Activated naive CD4-positive, alpha-beta T cell treated with anti-CD3 and anti-CD28 coated beads, Interleukin-2, amount 50 U/mL, for 24 hours (primary cell): ENCODE results near the gene NTN3.

Source experiments
- H3K27ac Mint-ChIP-seq: one replicate; pipeline ENCODE4 v1.8.0; 2021; ENCODE audit warnings: mild to moderate bottlenecking, mixed read lengths
- H3K27me3 Mint-ChIP-seq: one replicate; pipeline ENCODE4 v1.8.0; 2021; ENCODE audit warnings: mixed read lengths
- H3K36me3 Mint-ChIP-seq: one replicate; pipeline ENCODE4 v1.8.0; 2021; ENCODE audit warnings: mixed read lengths
- H3K4me1 Mint-ChIP-seq: one replicate; pipeline ENCODE4 v1.8.0; 2021; ENCODE audit warnings: mixed read lengths
- H3K4me3 Mint-ChIP-seq: one replicate; pipeline ENCODE4 v1.8.0; 2021; ENCODE audit warnings: mild to moderate bottlenecking, mixed read lengths
- H3K9me3 Mint-ChIP-seq: one replicate; pipeline ENCODE4 v1.8.0; 2021; ENCODE audit warnings: mixed read lengths

Gene NTN3

DNA sequence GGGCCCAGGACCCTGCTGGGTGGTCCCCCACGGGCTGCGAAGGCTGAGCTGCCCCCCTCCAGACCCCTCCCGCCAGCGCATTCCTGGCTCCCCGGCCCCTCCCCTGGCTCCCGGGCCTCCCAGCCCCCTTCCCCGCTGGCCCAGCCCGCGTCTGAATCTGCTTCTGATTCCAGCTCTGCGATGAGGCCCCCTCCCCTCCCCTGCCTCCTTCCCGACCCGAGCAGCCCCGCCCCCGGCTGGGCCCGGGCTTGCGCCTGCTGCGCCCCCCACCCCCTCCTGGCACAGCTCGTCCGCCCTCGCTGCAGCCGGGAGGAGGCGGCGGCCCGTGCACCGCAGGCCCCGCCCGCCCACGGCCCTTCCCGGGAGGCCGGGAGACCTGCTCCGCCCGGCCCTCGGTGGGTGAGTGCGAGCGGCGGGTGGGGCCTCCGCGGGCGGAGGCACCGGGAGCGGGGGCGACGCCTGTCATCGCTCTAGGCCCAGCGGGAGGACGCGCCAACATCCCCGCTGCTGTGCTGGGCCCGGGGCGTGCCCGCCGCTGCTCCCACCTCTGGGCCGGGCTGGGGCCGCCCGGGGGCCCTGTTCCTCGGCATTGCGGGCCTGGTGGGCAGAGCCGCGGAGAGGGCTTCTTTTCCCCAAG, at the start of gene NTN3:
TSS of gene NTN3 (plus strand) at position 282 of the 637 bp plus-strand sequence. CDS start 405 bp downstream, outside the sequence.
- Mint-ChIP-seq H3K27ac (no peak within 1 kb of the TSS), H3K4me1 (peaks cover 13% of the 10 kb centered on the region), H3K4me3 (no peak within 1 kb of the TSS), H3K27me3 (peaks cover 23% of the 10 kb centered on the region), H3K36me3 (no peaks in the 10 kb centered on the region), H3K9me3 (no peaks in the 10 kb centered on the region)

DNA sequence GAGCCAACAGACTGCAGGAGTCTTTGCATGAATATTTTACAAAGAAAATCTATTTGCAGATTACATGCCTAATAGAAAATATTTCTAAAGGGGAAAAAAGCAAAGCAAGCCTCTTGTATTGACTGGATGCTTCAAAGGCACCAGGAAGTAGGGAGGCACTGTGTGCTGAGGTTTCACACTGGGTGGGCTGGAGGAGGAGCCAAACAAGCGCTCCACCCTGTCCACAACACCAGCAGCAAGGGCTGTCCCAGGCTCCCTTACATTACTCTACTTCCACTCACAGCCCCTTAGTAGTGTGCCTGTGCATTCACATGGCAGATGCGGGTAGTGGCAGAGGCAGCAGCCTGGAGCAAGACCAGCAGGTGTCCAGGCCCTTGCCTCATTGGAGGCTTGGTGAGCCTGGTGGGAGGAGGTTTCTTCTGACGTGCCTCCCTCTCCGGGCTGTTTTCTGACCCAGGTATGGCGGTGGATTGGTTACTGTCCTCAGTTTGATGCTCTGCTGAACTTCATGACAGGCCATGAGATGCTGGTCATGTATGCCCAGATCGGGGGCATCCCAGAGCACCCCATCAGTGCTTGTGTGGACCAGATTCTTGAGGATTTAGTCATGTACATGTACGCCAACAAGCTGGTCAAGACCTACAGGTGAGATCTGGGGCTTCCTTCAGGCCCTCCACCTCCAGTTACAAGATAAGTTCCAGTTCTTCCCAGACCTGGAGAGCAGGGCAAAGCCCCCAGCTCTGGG, 48.8 kb upstream of the NTN3 start:
- Mint-ChIP-seq H3K4me3 (no peak overlapping the region), H3K4me1 (peaks cover 4% of the 10 kb centered on the region), H3K9me3 (no peaks in the 10 kb centered on the region), H3K27me3 (no peaks in the 10 kb centered on the region), H3K27ac (no peak overlapping the region), H3K36me3 (no peaks in the 10 kb centered on the region)

DNA sequence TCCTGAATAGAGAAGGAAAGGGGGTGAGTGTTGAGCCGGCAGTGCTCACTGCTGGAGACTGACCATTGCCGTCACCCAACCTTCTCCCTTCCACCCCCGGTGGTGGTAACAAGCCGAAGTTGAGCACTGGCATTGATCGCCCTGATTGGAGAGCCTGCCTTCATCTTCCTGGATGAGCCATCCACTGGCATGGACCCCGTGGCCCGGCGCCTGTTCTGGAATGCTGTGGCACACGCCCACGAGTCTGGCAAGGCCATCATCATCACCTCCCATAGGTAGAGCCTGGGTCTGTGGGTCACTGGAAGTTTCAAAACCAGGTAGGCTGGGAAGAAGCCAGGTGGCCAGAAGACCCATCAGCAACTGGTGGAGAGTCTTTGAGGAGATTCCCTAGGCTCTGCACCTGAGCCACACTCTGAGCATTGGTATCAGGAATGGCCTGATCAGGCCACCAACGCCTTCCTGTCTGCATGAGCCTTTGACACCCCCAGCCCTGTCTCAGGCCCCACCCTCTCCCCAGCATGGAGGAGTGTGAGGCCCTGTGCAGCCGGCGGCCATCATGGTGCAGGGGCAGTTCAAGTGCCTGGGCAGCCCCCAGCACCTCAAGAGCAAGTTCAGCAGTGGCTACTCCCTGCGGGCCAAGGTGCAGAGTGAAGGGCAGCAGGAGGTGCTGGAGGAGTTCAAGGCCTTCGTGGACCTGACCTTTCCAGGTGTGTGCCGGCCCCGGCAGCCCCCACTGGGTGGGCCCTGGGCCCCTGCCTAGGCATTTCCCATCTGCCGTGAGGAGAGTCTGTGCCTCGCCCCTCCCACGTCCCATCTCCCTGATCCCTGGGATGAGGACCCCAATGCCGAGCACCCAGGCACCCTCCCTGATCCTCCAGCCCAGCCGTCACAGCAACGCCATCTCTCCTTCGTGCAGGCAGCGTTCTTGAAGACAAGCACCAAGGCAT, 46.8 kb upstream of the NTN3 start:
- Mint-ChIP-seq H3K27ac (no peak overlapping the region), H3K36me3 (no peaks in the 10 kb centered on the region), H3K9me3 (no peaks in the 10 kb centered on the region), H3K27me3 (no peaks in the 10 kb centered on the region), H3K4me1 (peaks cover 8% of the 10 kb centered on the region), H3K4me3 (no peak overlapping the region)

DNA sequence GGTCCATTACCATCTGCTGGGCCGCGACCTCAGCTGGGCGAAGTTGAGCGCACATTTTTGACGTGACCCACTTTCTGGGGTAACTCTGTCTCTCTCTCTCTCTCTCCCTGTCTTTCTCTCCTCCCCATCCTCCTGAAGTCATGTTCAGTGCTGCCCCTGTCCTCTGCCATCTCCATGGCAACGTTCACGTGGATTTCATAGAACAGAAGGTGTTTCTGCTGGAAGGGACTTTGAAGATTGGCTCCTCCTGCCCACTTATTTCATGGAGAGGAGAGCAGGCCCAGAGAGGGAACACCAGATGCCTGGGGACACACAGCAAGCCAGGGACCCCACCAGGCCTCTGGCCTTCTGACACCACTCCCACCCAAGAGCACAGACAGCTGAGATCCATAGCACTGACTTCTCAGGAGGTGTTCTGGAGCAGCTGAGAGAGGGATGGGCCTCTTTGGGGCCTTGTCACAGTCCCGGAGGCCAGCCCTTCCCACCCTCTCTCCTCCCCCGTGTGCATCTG, 46.0 kb upstream of the NTN3 start:
- peaks cover 12% of the 10 kb centered on the region for H3K4me1 Mint-ChIP-seq
- no peaks in the 10 kb centered on the region for H3K27me3 Mint-ChIP-seq
- no peak overlapping the region for H3K27ac Mint-ChIP-seq
- no peaks in the 10 kb centered on the region for H3K36me3 Mint-ChIP-seq
- no peaks in the 10 kb centered on the region for H3K9me3 Mint-ChIP-seq
- H3K4me3 Mint-ChIP-seq = no peak overlapping the region

DNA sequence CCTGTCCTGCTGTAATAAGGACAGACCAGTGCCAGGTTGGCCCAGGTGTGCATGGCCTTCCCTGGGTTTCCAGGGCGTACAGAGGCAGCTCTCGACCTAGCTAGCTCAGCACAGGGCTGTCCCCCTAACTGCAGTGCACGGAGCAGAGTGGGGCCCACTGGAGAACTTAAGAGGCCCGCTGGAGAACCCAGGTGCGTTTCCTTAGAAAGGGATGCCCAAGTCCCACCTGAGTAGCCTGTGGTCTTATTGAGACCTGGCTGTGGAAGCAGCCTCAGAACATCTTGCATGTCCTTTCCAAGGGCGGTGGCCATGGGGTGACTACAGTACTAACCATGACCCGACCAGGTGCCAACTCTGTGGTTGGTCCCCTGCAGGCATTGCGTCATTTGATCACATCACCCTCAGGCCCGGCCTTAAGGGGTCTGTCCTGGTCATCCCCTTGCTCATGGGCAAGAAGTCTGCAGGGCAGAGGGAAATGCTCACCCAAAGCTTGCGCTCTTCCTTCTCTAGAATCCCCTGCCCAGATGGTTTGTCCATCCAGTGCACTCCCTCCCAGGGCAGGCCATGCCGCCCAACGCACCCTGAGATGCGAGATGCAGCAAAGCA, 45.2 kb upstream of the NTN3 start:
- H3K27me3 Mint-ChIP-seq = no peaks in the 10 kb centered on the region
- no peak overlapping the region for H3K27ac Mint-ChIP-seq
- H3K4me3 Mint-ChIP-seq = no peak overlapping the region
- peaks cover 20% of the 10 kb centered on the region for H3K4me1 Mint-ChIP-seq
- H3K36me3 Mint-ChIP-seq = no peaks in the 10 kb centered on the region
- no peaks in the 10 kb centered on the region for H3K9me3 Mint-ChIP-seq

DNA sequence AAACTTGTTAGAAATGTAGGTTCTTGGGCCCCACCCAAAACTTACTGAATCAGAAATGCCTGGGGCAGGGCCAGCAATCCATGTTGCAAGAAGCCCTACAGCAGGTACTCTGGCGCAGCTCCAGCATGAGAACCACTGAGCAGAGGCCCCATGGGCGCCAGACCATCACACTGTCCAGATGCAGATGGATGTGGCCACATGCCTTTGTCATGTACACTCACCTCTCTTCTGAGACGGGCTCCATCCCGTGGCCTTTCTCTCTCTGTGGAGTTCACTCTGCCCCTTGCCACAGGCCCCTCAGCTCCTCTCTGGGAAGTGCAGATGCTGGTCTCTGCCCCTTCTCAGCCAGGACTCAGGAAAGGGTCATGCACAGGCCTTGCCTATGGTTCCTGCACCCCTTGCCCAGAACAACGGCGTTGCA, 44.1 kb upstream of the NTN3 start:
- H3K36me3 Mint-ChIP-seq = no peaks in the 10 kb centered on the region
- H3K27me3 Mint-ChIP-seq = no peaks in the 10 kb centered on the region
- peaks cover 21% of the 10 kb centered on the region for H3K4me1 Mint-ChIP-seq
- no peak overlapping the region for H3K4me3 Mint-ChIP-seq
- H3K27ac Mint-ChIP-seq = no peak overlapping the region
- H3K9me3 Mint-ChIP-seq = no peaks in the 10 kb centered on the region

DNA sequence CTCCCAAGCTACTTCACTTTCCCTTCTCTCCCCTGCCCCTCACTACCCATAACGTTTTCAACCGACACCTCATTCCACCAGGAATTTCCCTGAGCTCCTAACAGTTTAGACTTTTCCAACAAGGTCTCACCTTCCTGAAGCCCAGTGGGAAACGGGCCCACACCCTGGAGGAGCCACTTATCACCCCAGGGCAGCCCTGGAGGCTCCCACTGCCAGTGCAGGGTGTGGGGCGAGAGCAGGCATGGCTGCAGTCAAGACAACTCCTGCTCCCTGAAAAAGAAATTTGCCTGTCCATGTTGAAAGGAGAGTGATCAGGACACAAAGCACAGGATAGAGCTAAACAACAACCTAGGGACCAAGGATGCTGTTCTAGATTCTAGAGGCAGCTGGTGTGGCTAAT, 43.6 kb upstream of the NTN3 start:
- no peaks in the 10 kb centered on the region for H3K27me3 Mint-ChIP-seq
- H3K4me3 Mint-ChIP-seq = peak overlapping the region; percentile 87
- peaks cover 21% of the 10 kb centered on the region for H3K4me1 Mint-ChIP-seq
- no peaks in the 10 kb centered on the region for H3K9me3 Mint-ChIP-seq
- H3K36me3 Mint-ChIP-seq = no peaks in the 10 kb centered on the region
- H3K27ac Mint-ChIP-seq = no peak overlapping the region

DNA sequence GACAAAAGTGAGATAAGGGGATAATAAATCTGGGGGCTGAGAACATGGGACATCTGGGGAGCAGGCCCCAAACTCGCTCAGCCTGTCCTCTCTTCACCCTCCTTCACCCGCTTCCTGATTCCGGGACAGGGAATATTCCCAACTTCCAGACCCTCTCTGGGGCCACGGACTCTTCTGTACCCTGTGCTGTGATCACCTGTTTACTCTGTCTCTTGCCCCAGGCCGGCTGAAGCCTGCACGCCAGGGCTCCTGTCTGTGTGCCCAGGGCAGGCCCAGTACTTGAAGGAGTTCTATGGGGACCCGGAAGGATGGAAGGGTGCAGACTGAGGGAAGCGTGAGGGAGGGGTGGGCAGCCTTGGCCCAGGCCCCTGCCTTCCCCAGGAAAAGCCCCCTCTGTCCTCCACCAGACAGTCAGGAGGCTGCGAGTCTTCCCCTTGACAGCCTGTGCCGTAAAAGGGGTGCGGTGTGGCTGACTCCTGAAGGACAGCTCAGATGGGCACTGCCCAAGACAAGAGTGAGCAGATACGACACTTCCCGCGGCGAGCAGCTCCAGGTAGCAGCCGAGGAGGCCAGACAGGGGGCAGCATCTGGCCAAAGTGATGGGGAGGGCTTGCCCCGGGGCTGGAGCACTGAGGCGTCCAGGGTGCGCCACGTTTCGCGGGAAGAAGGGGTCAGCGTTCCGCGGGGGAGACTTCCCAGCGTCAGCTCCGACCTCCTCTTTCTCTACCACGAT, 42.9 kb upstream of the NTN3 start:
- H3K4me3 Mint-ChIP-seq = peak overlapping the region; percentile 87
- peak overlapping the region; percentile 84 for H3K27ac Mint-ChIP-seq
- no peaks in the 10 kb centered on the region for H3K36me3 Mint-ChIP-seq
- H3K4me1 Mint-ChIP-seq = peaks cover 19% of the 10 kb centered on the region
- H3K9me3 Mint-ChIP-seq = no peaks in the 10 kb centered on the region
- no peaks in the 10 kb centered on the region for H3K27me3 Mint-ChIP-seq

DNA sequence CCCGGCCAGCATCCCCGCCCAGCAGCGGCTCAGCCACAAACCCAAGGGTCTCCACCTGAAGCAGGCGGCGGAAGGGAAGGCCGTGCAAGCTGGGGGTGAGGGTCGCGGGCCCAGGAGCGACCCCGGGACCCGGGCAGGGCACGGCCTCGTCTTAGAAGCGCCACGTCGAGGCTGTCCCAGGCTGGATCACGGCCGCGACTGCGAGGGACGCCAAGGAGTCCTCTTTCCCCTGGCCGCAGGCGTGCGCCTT, 42.4 kb upstream of the NTN3 start:
- H3K4me1 Mint-ChIP-seq = peaks cover 17% of the 10 kb centered on the region
- H3K9me3 Mint-ChIP-seq = no peaks in the 10 kb centered on the region
- H3K27ac Mint-ChIP-seq = no peak overlapping the region

DNA sequence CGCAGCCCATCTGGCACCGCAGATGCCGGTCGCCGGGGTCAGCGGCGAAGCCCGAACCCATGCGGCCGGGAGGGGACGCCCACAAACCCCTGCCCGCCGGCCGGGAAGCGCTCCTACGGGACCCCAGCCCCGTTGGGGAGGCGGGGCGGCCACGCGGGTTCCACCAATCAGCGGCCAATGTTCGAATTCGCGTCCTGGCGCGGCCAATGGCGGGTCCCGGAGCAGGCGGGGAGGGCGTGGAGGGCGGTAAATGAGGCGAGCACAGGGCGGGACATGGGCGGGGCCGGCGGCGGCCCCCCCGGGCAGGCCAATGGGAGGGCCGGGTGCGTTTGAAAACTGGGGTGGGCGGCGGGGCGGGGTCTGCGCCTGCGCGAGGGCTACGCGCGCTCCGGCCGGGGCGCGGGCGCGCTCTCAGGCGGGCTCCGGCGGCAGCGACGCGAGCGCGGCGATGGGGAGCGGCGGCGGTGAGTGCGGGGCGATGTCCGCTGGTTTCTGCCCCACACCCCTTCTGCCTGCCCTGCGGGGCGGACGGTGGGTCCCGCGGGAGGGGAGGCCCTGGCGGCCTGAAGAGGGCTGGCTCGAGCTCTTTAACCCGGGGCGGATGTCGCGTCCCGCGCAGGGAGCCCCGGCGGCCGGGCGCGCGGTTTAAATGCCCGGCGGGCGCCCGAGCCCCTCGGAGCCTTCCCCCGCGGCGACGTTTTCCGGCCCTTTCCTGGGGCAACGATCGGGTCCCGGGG, 41.9 kb upstream of the NTN3 start, which contains the start of gene CCNF:
TSS of gene CCNF (plus strand) at position 414 of the 737 bp plus-strand sequence. CDS start at position 449, 35 bp downstream.
- no peaks in the 10 kb centered on the region for H3K9me3 Mint-ChIP-seq

More for the DNA sequence above, 42.4 kb upstream of the NTN3 start:
- Mint-ChIP-seq H3K4me3 (peak overlapping the region; percentile 87), H3K27me3 (no peaks in the 10 kb centered on the region), H3K36me3 (no peaks in the 10 kb centered on the region)

DNA sequence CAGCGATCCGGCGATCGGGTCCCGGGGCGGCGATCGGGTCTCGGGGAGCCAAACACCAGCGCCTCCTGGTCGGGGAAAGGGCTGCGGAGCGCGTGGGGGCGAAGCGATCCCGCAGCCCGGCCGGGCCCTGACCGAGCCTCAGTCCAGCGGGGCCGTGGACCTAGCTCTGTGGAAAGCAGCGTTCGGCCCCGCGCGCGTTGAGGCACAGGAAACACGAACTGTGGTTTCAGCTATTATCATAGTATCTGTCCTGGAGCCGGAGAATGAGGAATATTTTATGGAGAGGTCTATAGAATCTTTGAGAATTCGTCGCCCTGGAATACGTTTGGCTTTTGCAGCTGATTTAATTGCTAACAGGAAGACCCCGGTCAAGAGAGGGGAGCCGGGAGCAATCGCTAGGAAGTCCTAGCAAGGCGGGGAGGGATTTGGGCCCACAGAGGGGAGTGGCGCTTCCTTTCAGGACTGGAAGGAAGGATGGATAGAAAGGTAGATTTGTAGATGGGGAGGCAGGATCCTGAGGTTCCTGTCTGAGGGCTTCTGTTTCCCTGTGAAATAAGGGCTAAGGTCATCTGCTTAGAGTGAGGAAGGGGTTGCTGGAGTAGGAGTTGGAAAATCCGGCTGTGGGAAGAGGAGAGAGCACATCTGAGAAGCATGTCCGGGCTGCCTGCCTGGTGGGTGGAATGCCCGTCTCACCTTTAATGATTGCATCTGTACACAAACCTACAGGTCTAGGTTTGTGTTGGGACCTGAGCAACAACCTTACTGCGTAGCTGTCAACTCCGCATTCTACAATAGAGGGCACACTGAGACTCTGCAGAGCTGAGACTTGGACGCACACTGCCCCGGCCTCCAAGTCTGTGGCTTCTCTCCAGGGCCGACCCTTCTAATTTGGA, 41.1 kb upstream of the NTN3 start:
- peaks cover 17% of the 10 kb centered on the region for H3K4me1 Mint-ChIP-seq
- H3K36me3 Mint-ChIP-seq = no peaks in the 10 kb centered on the region
- H3K27ac Mint-ChIP-seq = peak overlapping the region; percentile 42
- H3K4me3 Mint-ChIP-seq = peak overlapping the region; percentile 93
- no peaks in the 10 kb centered on the region for H3K9me3 Mint-ChIP-seq
- H3K27me3 Mint-ChIP-seq = no peaks in the 10 kb centered on the region

More for the DNA sequence above, 41.9 kb upstream of the NTN3 start, which contains the start of gene CCNF:
- Mint-ChIP-seq H3K4me1 (peaks cover 17% of the 10 kb centered on the region), H3K27ac (peak within 1 kb of the TSS; percentile 84), H3K4me3 (peak within 1 kb of the TSS; percentile 93), H3K27me3 (no peaks in the 10 kb centered on the region), H3K36me3 (no peaks in the 10 kb centered on the region)

DNA sequence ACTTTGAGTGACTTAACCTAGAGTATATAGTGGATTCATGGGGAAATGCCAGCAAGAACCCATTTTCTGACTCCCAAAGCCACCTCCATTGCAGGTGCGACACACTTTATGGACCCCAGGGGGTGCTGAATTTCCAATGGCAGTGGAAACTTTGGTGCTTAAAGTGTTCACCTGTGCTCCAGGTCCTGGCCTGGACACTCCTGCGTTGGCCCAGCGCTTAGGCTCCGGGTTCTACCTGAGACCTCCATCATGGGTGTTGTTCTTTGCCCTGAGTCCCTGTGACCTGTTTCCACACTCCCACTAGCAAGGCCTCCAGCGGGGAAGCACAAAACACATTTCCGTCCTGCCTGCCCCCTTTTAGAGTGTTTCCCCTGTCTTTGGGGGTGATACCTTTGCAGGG, 38.8 kb upstream of the NTN3 start:
- Mint-ChIP-seq H3K27ac (no peak overlapping the region), H3K4me1 (peaks cover 17% of the 10 kb centered on the region), H3K4me3 (no peak overlapping the region), H3K27me3 (no peaks in the 10 kb centered on the region), H3K36me3 (peaks cover 3% of the 10 kb centered on the region), H3K9me3 (no peaks in the 10 kb centered on the region)

DNA sequence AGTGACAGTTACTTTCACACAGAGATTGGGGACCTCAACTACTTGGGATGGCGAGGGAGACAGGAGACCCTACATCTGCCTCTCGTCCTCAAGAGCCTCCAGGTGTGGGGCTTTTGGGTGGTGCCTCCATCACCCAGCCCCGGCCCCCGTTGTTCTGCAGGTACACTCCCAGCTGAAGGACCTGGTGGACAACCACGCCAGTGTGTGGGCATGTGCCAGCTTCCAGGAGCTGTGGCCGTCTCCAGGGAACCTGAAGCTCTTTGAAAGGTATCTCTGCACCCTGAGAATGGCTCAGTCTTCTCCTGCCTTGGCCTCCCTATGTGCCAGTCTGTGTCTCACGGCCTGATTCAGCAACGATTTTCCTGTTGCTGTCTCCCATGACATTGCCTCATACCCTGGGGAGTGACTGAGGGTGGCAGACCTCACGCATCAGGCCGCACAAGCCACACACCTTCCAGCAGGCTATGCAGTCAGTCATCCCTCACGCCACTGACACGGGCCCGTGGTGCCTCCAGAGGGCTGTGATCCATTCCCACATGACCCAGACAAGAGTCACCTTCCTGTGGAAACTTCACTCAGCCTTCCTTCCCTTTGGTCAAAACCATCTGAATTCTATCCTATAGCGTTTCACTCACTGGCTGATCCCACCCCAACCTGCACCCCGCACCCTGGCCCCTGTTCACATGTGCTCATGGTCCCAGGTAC, 38.1 kb upstream of the NTN3 start:
- H3K9me3 Mint-ChIP-seq = no peaks in the 10 kb centered on the region
- no peak overlapping the region for H3K27ac Mint-ChIP-seq
- H3K4me1 Mint-ChIP-seq = peaks cover 17% of the 10 kb centered on the region
- no peaks in the 10 kb centered on the region for H3K27me3 Mint-ChIP-seq
- H3K4me3 Mint-ChIP-seq = no peak overlapping the region
- peaks cover 3% of the 10 kb centered on the region for H3K36me3 Mint-ChIP-seq
